H1 (cell line): ENCODE results near the gene MOB3B. TPM values are rescaled to one million over a fixed set of nuclear protein-coding genes. Genes with fewer than 3 reads are reported as not detected.

Experiments used
- ATF3 ChIP-seq: IDR thresholded peaks from 2 replicates; pipeline ENCODE4 v1.6.1; 2011; ENCODE audit warnings: low read depth, mild to moderate bottlenecking, low read length; ENCODE audit not compliant: insufficient read depth
- EZH2 ChIP-seq: fragments of 200-600 bp; sonication (generic); IDR thresholded peaks from 2 replicates; pipeline ENCODE4 v1.7.1; 2012; ENCODE audit warnings: low read depth, mild to moderate bottlenecking, moderate library complexity, low read length, inconsistent platforms; ENCODE audit not compliant: severe bottlenecking
- polyA plus RNA-seq, 7 experiments: library from polyadenylated mRNA; depleted of rRNA in 3 of 7; stranded (reverse) in 5 of 7; unstranded in 2 of 7; fragments of >200 nt in 5 of 7; fragments of 200-250 nt in 2 of 7; gene quantifications; 1 replicate in 5 of 7; 2 replicates in 1 of 7; 4 replicates in 1 of 7; pipeline versions ENCODE4 v1.2.1 to v1.2.3, GENCODE V29; 2011 to 2013; ENCODE audit warnings: missing spikeins in 2 of 7, mixed read lengths in 2 of 7
- total RNA-seq: library from RNA; stranded (reverse); fragmentation: NEBNext Ultra II Directional; extraction: Animal tissue kit (Norgen Biotek cat#: 25700); gene quantifications from 2 replicates; pipeline ENCODE4 v1.2.1, GENCODE V29; 2021

The MOB3B gene
- total and polyA plus RNA-seq, 2 of the 8 experiments (the other 6 are each of a cell fraction or from before 2014, with no cell fraction given): 12.7 to 16.1 TPM

GRCh38 chr9:27530915-27531755 lies 1.5 kb upstream of the MOB3B start (continued):
- TF ChIP-seq EZH2: no peak
- no peak for TF ChIP-seq ATF3
- TF ChIP-seq, all 59 proteins: peak for 0
